ENCODE measurements around the gene R3HDM4.

Gene R3HDM4

DNA sequence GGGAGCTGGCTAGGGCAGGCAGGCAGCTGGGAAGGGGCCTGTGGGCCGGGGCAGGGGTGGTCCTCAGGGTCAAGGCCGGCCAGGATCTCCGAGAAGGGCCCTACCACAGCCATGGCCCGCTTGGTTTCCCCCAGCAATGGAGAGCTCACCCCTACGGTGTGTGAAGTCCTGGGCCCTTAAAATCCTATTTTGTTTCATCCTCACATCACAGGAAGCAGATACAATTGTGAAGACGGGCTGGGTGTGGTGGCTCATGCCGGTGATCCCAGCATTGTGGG lies 11.0 kb downstream of the R3HDM4 start:
- H3K4me3 ChIP-seq (ENCODE audit: control insufficient read depth, low read depth, low read length): no peak overlapping the region
- TF ChIP-seq, protein P1, sequence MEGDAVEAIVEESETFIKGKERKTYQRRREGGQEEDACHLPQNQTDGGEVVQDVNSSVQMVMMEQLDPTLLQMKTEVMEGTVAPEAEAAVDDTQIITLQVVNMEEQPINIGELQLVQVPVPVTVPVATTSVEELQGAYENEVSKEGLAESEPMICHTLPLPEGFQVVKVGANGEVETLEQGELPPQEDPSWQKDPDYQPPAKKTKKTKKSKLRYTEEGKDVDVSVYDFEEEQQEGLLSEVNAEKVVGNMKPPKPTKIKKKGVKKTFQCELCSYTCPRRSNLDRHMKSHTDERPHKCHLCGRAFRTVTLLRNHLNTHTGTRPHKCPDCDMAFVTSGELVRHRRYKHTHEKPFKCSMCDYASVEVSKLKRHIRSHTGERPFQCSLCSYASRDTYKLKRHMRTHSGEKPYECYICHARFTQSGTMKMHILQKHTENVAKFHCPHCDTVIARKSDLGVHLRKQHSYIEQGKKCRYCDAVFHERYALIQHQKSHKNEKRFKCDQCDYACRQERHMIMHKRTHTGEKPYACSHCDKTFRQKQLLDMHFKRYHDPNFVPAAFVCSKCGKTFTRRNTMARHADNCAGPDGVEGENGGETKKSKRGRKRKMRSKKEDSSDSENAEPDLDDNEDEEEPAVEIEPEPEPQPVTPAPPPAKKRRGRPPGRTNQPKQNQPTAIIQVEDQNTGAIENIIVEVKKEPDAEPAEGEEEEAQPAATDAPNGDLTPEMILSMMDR (IDR thresholded peaks at IDR 0.05; ENCODE audit: control insufficient read depth, insufficient read depth, low read depth, low read length, missing control alignments): no peak
- no peak for DNase-seq (ENCODE audit: low read depth)

DNA sequence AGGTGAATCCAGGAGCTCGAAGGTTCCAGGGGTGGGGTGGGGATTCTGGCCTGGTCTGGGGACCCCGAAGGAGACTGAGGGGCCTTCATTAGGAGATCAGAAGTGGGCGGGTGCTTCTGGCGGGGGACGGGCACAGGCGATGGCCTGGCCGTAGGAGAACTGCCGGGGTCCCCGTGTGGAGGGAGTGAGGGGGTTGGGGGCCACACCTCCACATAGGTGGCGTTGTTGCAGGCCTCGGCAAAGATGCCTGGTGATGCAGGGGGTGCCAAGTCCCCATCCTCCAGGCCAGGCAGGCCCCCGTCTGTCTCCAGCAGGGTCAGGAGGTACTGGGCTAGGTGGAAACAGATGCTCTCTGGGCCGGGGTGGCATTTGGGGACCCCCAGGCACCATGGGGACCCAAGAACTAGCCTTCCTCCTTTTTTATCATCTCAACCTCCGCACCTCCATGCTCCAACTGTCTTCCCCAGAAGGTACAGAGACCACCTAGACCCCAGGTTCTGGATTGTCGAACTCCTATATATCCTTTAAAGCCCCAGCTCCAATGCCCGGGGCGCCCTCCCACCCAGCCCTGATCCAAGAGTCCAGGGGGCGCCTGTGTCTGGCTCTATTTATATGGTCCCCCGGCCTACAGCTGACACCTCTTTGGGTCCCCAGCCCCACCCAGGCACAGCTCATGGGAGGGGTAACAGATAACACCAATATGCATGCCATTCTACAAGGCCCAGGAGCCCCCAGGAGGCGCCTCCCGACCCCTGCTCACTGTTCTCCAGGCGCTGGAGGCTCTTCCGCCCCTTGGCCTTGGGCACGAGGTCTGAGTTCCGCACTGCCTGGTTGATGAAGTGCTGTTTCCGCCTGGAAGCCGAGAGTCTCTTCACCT lies 11.6 kb downstream of the R3HDM4 start:
- TF ChIP-seq, protein P1 (IDR thresholded peaks at IDR 0.05; ENCODE audit: control insufficient read depth, insufficient read depth, low read depth, low read length, missing control alignments): no peak
- no peak for DNase-seq (ENCODE audit: low read depth)
- H3K4me3 ChIP-seq (ENCODE audit: control insufficient read depth, low read depth, low read length): no peak overlapping the region

DNA sequence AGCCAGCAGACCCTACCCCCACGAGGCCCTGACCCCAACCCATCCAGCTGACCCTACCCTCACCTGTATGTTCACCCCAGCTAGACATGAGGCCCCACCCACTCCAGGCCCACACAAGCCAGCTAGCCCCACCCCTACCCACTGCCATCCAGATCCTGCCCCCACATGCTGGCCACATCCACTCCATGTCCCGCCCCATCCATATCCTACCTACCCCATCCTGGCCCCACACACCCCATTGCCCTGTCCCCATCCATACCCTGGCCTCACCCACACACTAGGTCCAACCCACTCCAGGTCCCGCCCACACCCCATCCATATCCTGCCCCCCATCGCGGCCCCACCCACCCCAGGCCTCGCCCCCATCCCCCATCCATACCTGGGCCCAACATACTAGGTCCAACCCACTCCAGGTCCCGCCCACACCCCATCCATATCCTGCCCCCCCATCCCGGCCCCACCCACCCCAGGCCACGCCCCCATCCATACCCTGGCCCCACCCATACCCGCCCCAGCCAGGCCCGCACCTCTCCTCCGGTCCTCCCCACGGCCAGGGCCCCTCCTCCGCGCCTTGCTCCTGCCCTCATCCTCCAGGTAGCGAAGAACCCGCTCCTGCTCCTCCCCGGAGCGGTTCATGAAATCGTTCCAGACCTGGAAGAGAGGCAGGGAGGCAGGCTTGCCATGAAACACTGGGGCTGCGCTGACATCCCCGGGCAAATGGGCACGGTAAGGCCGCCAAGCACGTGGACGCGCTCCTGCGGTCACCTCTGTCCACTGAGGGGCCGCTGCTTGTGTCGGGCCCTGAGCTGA lies 12.5 kb downstream of the R3HDM4 start:
- H3K4me3 ChIP-seq (ENCODE audit: control insufficient read depth, low read depth, low read length): no peak overlapping the region
- TF ChIP-seq, protein P1 (IDR thresholded peaks at IDR 0.05; ENCODE audit: control insufficient read depth, insufficient read depth, low read depth, low read length, missing control alignments): no peak
- no peak for DNase-seq (ENCODE audit: low read depth)

DNA sequence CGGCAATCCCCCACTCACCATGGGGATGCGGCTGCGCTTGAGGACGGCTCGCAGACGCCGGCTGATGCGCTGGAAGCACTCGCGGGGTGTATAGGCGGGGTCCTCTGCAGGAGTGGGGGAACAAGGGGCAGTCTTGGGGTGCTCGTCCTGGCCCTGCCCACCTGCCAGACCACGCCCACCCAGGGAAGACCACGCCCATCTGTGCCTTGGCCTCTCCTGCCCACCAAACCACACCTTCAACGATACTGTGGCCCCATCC lies 13.0 kb downstream of the R3HDM4 start:
- no peak overlapping the region for H3K4me3 ChIP-seq (ENCODE audit: control insufficient read depth, low read depth, low read length)
- DNase-seq (ENCODE audit: low read depth): no peak
- TF ChIP-seq, protein P1 (IDR thresholded peaks at IDR 0.05; ENCODE audit: control insufficient read depth, insufficient read depth, low read depth, low read length, missing control alignments): no peak

DNA sequence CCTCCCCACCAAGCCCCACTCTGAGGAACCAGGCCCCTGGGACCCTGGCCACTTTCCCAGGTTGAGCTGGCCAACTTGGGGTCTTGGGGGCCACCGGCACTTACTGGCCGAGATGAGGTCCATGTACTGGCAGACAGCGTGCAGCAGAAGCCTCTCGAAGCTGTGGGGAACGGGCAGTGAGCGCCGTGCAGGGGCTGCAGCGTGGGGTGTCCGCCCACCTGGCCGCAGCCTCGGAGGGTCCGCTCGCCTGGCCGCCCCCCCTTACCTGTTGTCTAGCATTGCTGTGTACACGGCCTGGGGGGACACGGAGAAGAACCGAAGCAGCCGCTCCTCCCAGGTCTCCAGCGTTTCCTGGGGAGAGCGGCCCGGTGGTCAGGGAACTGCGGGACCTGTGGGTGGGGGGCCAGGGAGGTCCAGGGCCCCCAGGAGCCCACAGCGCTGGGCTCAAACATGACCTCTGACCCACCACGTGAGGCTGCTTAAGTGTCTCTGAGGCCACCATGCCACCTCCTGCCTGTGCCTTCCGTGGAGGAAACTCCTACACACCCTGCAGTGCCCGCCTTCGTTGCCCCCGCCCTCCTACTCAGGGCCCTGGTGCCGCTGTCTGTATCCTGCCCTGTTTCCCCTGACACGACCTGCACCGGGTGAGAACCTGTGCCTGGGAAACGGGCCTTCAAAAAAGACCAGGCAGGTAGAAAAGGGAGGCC lies 13.5 kb downstream of the R3HDM4 start:
- no peak for DNase-seq (ENCODE audit: low read depth)
- TF ChIP-seq, protein P1 (IDR thresholded peaks at IDR 0.05; ENCODE audit: control insufficient read depth, insufficient read depth, low read depth, low read length, missing control alignments): no peak
- no peak overlapping the region for H3K4me3 ChIP-seq (ENCODE audit: control insufficient read depth, low read depth, low read length)

DNA sequence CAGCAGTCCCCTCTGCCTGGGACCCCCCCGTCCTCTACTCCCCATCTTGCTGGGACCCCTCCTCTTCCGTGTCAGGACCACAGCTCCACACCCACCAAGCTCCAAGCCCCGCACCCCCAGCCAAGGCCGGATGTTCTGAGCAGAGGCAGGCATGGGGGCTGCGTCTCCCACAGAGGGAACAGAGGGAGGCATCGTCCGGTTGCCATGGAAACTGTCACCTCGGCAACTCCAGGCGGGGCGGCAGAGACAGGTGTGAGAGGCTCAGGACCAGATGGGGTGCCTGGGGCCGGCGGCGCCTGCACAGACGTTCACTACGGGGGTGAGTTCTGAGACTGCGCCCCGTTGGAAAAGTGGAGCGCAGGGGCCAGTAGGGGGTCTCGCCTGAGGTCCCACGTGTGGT lies 14.4 kb downstream of the R3HDM4 start:
- TF ChIP-seq, protein P1 (IDR thresholded peaks at IDR 0.05; ENCODE audit: control insufficient read depth, insufficient read depth, low read depth, low read length, missing control alignments): no peak
- no peak for DNase-seq (ENCODE audit: low read depth)
- no peak overlapping the region for H3K4me3 ChIP-seq (ENCODE audit: control insufficient read depth, low read depth, low read length)

Measured in AG09309 (cell line).